ENCODE data around the gene MAGEH1. TPM values are rescaled to one million over a fixed set of nuclear protein-coding genes. Genes with fewer than 3 reads are reported as not detected.

The MAGEH1 gene
- total and polyA plus RNA-seq, 9 of the 15 experiments (the other 6 are each of a cell fraction or from before 2014, with no cell fraction given): 3.7 to 14.9 (median 8.8) TPM

DNA sequence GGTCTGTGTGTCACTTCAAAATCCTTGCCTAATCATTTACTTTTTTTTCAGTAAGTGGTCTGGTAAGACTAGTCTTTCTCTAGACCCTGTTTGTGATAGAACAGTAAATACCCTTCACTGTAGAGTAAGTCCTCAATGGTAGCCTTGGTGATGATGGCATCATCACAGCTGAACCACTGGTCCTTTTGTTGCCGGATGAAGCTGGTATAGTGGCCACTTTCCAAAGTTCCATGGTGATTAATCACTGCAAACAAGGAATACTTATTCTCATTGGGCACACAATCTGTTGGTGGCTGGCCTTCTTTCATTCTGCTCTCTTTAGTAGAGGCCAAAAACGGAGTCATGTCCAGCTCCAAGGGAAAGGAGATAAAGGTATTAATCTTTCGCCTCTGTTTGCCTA is 34.8 kb downstream of the MAGEH1 start (continued):
- TF ChIP-seq, protein P1, sequence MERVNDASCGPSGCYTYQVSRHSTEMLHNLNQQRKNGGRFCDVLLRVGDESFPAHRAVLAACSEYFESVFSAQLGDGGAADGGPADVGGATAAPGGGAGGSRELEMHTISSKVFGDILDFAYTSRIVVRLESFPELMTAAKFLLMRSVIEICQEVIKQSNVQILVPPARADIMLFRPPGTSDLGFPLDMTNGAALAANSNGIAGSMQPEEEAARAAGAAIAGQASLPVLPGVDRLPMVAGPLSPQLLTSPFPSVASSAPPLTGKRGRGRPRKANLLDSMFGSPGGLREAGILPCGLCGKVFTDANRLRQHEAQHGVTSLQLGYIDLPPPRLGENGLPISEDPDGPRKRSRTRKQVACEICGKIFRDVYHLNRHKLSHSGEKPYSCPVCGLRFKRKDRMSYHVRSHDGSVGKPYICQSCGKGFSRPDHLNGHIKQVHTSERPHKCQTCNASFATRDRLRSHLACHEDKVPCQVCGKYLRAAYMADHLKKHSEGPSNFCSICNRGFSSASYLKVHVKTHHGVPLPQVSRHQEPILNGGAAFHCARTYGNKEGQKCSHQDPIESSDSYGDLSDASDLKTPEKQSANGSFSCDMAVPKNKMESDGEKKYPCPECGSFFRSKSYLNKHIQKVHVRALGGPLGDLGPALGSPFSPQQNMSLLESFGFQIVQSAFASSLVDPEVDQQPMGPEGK (CRISPR knock-in tag; IDR thresholded peaks at IDR 0.05; ENCODE audit: borderline replicate concordance): no peak
- TF ChIP-seq PTRF (tag; IDR thresholded peaks at IDR 0.05): no peak
- no peak for TF ChIP-seq SAP30 (IDR thresholded peaks at IDR 0.05; ENCODE audit: borderline replicate concordance, insufficient read depth, low read depth, low read length, poor library complexity, severe bottlenecking)
- no peak for TF ChIP-seq XRCC5 (IDR thresholded peaks at IDR 0.05; ENCODE audit: low read depth, low read length)
- TF ChIP-seq, protein P2, sequence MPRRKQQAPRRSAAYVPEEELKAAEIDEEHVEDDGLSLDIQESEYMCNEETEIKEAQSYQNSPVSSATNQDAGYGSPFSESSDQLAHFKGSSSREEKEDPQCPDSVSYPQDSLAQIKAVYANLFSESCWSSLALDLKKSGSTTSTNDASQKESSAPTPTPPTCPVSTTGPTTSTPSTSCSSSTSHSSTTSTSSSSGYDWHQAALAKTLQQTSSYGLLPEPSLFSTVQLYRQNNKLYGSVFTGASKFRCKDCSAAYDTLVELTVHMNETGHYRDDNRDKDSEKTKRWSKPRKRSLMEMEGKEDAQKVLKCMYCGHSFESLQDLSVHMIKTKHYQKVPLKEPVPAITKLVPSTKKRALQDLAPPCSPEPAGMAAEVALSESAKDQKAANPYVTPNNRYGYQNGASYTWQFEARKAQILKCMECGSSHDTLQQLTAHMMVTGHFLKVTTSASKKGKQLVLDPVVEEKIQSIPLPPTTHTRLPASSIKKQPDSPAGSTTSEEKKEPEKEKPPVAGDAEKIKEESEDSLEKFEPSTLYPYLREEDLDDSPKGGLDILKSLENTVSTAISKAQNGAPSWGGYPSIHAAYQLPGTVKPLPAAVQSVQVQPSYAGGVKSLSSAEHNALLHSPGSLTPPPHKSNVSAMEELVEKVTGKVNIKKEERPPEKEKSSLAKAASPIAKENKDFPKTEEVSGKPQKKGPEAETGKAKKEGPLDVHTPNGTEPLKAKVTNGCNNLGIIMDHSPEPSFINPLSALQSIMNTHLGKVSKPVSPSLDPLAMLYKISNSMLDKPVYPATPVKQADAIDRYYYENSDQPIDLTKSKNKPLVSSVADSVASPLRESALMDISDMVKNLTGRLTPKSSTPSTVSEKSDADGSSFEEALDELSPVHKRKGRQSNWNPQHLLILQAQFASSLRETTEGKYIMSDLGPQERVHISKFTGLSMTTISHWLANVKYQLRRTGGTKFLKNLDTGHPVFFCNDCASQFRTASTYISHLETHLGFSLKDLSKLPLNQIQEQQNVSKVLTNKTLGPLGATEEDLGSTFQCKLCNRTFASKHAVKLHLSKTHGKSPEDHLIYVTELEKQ (CRISPR knock-in tag; IDR thresholded peaks at IDR 0.05): no peak
- TF ChIP-seq SAFB2 (IDR thresholded peaks at IDR 0.05; ENCODE audit: borderline replicate concordance, low read depth, low read length, severe bottlenecking): no peak
- no peak for TF ChIP-seq USF1 (CRISPR knock-in tag; IDR thresholded peaks at IDR 0.05)
- TF ChIP-seq NCOR1 (IDR thresholded peaks at IDR 0.05): no peak
- TF ChIP-seq, protein P3, sequence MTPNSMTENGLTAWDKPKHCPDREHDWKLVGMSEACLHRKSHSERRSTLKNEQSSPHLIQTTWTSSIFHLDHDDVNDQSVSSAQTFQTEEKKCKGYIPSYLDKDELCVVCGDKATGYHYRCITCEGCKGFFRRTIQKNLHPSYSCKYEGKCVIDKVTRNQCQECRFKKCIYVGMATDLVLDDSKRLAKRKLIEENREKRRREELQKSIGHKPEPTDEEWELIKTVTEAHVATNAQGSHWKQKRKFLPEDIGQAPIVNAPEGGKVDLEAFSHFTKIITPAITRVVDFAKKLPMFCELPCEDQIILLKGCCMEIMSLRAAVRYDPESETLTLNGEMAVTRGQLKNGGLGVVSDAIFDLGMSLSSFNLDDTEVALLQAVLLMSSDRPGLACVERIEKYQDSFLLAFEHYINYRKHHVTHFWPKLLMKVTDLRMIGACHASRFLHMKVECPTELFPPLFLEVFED (CRISPR knock-in tag; conservative IDR thresholded peaks at IDR 0.05): no peak
- TF ChIP-seq ZFP36 (IDR thresholded peaks at IDR 0.05; ENCODE audit: low read depth, low read length, partially characterized antibody): no peak
- TF ChIP-seq FOXA1 (IDR thresholded peaks at IDR 0.05; ENCODE audit: borderline replicate concordance): no peak
- TF ChIP-seq PRPF4 (IDR thresholded peaks at IDR 0.05; ENCODE audit: insufficient read depth, low read depth, low read length, poor library complexity, severe bottlenecking): no peak

Measured in K562 (cell line).